ENCODE results near the gene HYAL2. TPM values are rescaled to one million over a fixed set of nuclear protein-coding genes. Genes with fewer than 3 reads are reported as not detected.

The HYAL2 gene
- total and polyA plus RNA-seq, 2 of the 8 experiments (the other 6 are each of a cell fraction or from before 2014, with no cell fraction given): 51.9 to 176 TPM

- peaks cover 4% of the 10 kb centered on the region; the same call in 1 of the 2 replicates for H3K23me2 ChIP-seq (ENCODE audit: low read depth, low read length)
- H2BK20ac ChIP-seq (ENCODE audit: low read length): peak within 1 kb of the TSS; percentile 72; the same call in 1 of the 2 replicates
- peak within 1 kb of the TSS; percentile 11 for H2AK5ac ChIP-seq (ENCODE audit: low read depth, low read length)
- H2BK12ac ChIP-seq (ENCODE audit: low read depth, low read length): peak within 1 kb of the TSS; percentile 97; the same call in 1 of the 2 replicates
- H3K9ac ChIP-seq (replicated peaks in 1 of 4; ENCODE audit: extremely low read depth in 1 of 4, low read depth in 3 of 4, low read length in 3 of 4): no peak within 1 kb of the TSS
- no peak within 1 kb of the TSS for H4K5ac ChIP-seq (ENCODE audit: insufficient read length, low read depth, low read length)
- H2AFZ ChIP-seq (ENCODE audit: low read length): no peak within 1 kb of the TSS
- peak within 1 kb of the TSS in 1 of 2 experiments; percentile 28; a peak in 3 of 4 replicates for H3K4me2 ChIP-seq (ENCODE audit: insufficient read depth in 1 of 2, low read depth in 2 of 2, low read length in 2 of 2)
- H4K8ac ChIP-seq (ENCODE audit: extremely low read depth, insufficient read depth, low read length): peak within 1 kb of the TSS; percentile 57
- H3K4me3 ChIP-seq (ENCODE audit: extremely low read depth in 1 of 4, insufficient read depth in 2 of 4, low read depth in 3 of 4, low read length in 4 of 4): no peak within 1 kb of the TSS
- CTCF ChIA-PET (ENCODE audit: partially characterized antibody): interaction anchor here (0.6 to 53.5 kb wide), 8 partner anchors 10 to 123 kb away, joined by 3 to 2149 read pairs (median 52); partner anchors contain the start of genes GNAI2, IFRD2, LSMEM2 and SLC38A3
- H3K4me1 ChIP-seq (replicated peaks in 1 of 4; ENCODE audit: control insufficient read depth in 3 of 4, insufficient read depth in 4 of 4, low read length in 3 of 4): peaks cover 0 to 49% (median 36%) of the 10 kb centered on the region in 4 experiments; a peak in 6 of 7 replicates
- 70% methylated on average over 18 of the region's 21 CpGs; no CpG with 5 or more reads in 1 of the 2 experiments for WGBS, 2 experiments (ENCODE audit: extremely low coverage in 1 of 2, insufficient coverage in 1 of 2, insufficient read length in 1 of 2, insufficient replicate concordance in 2 of 2, low coverage in 1 of 2, low lambda C conversion rate in 2 of 2, missing lambda C conversion rate in 1 of 2)
- H3K23ac ChIP-seq (ENCODE audit: insufficient read length): no peak within 1 kb of the TSS
- FAIRE-seq (no peak), DNase-seq (ENCODE audit: low read depth in 1 of 2, low spot score in 2 of 2) (no peak)
- peak within 1 kb of the TSS; percentile 65 for H3K4ac ChIP-seq (replicated peaks; ENCODE audit: insufficient read length, low read depth, low read length)
- no peaks in the 10 kb centered on the region for H3K79me1 ChIP-seq (ENCODE audit: low read depth, low read length)
- H4K91ac ChIP-seq (replicated peaks; ENCODE audit: insufficient read length, low read length): peak within 1 kb of the TSS; percentile 81
- POLR2A ChIA-PET (ENCODE audit: partially characterized antibody): interaction anchor here (1.0 to 4.4 kb wide), 2 partner anchors 9 to 30 kb away, joined by 3 to 35 read pairs; partner anchors contain the start of genes HYAL3 and NAA80
- H3K18ac ChIP-seq (ENCODE audit: extremely low read depth, low read length): peak within 1 kb of the TSS; percentile 62
- H3K14ac ChIP-seq (ENCODE audit: insufficient read length): no peak within 1 kb of the TSS
- H3K9me3 ChIP-seq (ENCODE audit: insufficient read depth in 2 of 2, low read depth in 1 of 2, low read length in 1 of 2): no peaks in the 10 kb centered on the region
- H3K79me2 ChIP-seq (ENCODE audit: control insufficient read depth in 1 of 2, insufficient read depth in 2 of 2, low read length in 2 of 2): no peaks in the 10 kb centered on the region
- H3K27me3 ChIP-seq (replicated peaks in 1 of 4; ENCODE audit: control insufficient read depth in 3 of 4, extremely low read depth in 1 of 4, insufficient read depth in 3 of 4, low read length in 3 of 4): peaks cover 7 to 14% (median 9%) of the 10 kb centered on the region in 4 experiments
- peak within 1 kb of the TSS; percentile 99 for H2BK15ac ChIP-seq (ENCODE audit: low read length)
- no peak within 1 kb of the TSS for H3K56ac ChIP-seq (replicated peaks; ENCODE audit: insufficient read length, low read depth, low read length)
- no peaks in the 10 kb centered on the region for H3K36me3 ChIP-seq (ENCODE audit: control insufficient read depth in 2 of 4, insufficient read depth in 4 of 4, low read length in 3 of 4)
- peaks cover 0 to 1% of the 10 kb centered on the region in 2 experiments for H4K20me1 ChIP-seq (replicated peaks in 1 of 2; ENCODE audit: control insufficient read depth in 1 of 2, insufficient read depth in 2 of 2, low read length in 2 of 2)
- no peak within 1 kb of the TSS for H2BK120ac ChIP-seq (replicated peaks; ENCODE audit: low read depth, low read length)
- H2BK5ac ChIP-seq (ENCODE audit: low read depth, low read length): peak within 1 kb of the TSS; percentile 39; the same call in 1 of the 2 replicates
- H3K27ac ChIP-seq (ENCODE audit: low read depth, low read length): no peak within 1 kb of the TSS
- TF ChIP-seq, protein P1, sequence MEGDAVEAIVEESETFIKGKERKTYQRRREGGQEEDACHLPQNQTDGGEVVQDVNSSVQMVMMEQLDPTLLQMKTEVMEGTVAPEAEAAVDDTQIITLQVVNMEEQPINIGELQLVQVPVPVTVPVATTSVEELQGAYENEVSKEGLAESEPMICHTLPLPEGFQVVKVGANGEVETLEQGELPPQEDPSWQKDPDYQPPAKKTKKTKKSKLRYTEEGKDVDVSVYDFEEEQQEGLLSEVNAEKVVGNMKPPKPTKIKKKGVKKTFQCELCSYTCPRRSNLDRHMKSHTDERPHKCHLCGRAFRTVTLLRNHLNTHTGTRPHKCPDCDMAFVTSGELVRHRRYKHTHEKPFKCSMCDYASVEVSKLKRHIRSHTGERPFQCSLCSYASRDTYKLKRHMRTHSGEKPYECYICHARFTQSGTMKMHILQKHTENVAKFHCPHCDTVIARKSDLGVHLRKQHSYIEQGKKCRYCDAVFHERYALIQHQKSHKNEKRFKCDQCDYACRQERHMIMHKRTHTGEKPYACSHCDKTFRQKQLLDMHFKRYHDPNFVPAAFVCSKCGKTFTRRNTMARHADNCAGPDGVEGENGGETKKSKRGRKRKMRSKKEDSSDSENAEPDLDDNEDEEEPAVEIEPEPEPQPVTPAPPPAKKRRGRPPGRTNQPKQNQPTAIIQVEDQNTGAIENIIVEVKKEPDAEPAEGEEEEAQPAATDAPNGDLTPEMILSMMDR (IDR thresholded peaks at IDR 0.05; ENCODE audit: control extremely low read depth in 1 of 3, insufficient read depth in 1 of 3, low read depth in 1 of 3, low read length in 3 of 3): no peak
- TF ChIP-seq TAF7 (optimal IDR thresholded peaks at IDR 0.05; ENCODE audit: borderline replicate concordance, low read depth, low read length) (no peak), ASH2L (IDR thresholded peaks at IDR 0.05; ENCODE audit: low read length) (no peak), SIN3A (conservative IDR thresholded peaks at IDR 0.05 in 1 of 2, IDR thresholded peaks at IDR 0.05 in 1 of 2; ENCODE audit: low read depth in 1 of 2, low read length in 2 of 2) (no peak), GTF2F1 (IDR thresholded peaks at IDR 0.05; ENCODE audit: borderline replicate concordance, low read depth, low read length) (no peak), CTBP2 (IDR thresholded peaks at IDR 0.05; ENCODE audit: borderline replicate concordance, insufficient read depth, insufficient read length, low read length) (no peak), BRCA1 (IDR thresholded peaks at IDR 0.05; ENCODE audit: low read depth, low read length) (no peak), TAF1 (IDR thresholded peaks at IDR 0.05; ENCODE audit: low read depth, low read length) (no peak)
These were observed 53.7 kb downstream of the HYAL2 start, which contains the start of gene SEMA3B for GRCh38 chr3:50268703-50269451. Gene SEMA3B (plus strand): TSS chr3:50269147. CDS start chr3:50269241, 94 bp downstream.
